ENCODE measurements around the gene GTPBP6. TPM values are rescaled to one million over a fixed set of nuclear protein-coding genes. Genes with fewer than 3 reads are reported as not detected.

Gene GTPBP6
- total RNA-seq, 1 experiment from 2014 or later = 41.6 TPM

- Histone ChIP-seq H3K4me1 (ENCODE audit: control insufficient read depth in 1 of 2, insufficient read depth in 2 of 2, low read length in 2 of 2) (peaks cover 5 to 13% of the 10 kb centered on the region in 2 experiments; a peak in 2 of 4 replicates), H3K4me2 (ENCODE audit: low read length) (no peak overlapping the region), H3K79me2 (ENCODE audit: insufficient read depth, low read length) (no peaks in the 10 kb centered on the region), H3K27ac (ENCODE audit: low read depth, low read length) (no peak overlapping the region), H3K27me3 (ENCODE audit: insufficient read depth, low read length) (no peaks in the 10 kb centered on the region), H3K4me3 (replicated peaks in 1 of 2; ENCODE audit: low read depth in 1 of 2, low read length in 2 of 2) (no peak overlapping the region), H3K36me3 (ENCODE audit: control insufficient read depth in 1 of 2, insufficient read depth in 2 of 2, low read length in 2 of 2) (no peaks in the 10 kb centered on the region), H4K20me1 (ENCODE audit: insufficient read depth) (no peaks in the 10 kb centered on the region), H3K9ac (ENCODE audit: low read length) (no peak overlapping the region), H3K9me2 (ENCODE audit: insufficient read depth) (no peaks in the 10 kb centered on the region), H3K9me3 (ENCODE audit: control insufficient read depth in 1 of 2, insufficient read depth in 1 of 2, low read depth in 1 of 2, low read length in 2 of 2) (no peaks in the 10 kb centered on the region), H2AFZ (ENCODE audit: low read depth, low read length, poor library complexity, severe bottlenecking) (no peak overlapping the region)
- ChIA-PET CTCF (no interaction called here), POLR2A (no interaction called here), RAD21 (ENCODE audit: low non-redundant PET in 1 of 2, low total read pairs in 2 of 2, uncharacterized antibody in 2 of 2, unreplicated experiment in 2 of 2) (no interaction called here)
- ATAC-seq (no peak), DNase-seq (ENCODE audit: low read depth, low spot score) (no peak)
- TF ChIP-seq YY1 (IDR thresholded peaks at IDR 0.05; ENCODE audit: extremely low read depth, insufficient replicate concordance, low read depth, low read length) = no peak
- TF ChIP-seq SP1 (IDR thresholded peaks at IDR 0.05; ENCODE audit: low read depth) = no peak
- TF ChIP-seq POLR2A (IDR thresholded peaks at IDR 0.05; ENCODE audit: borderline replicate concordance, extremely low read depth, insufficient read depth, insufficient read length) = no peak
- no peak for TF ChIP-seq EGR1 (IDR thresholded peaks at IDR 0.05; ENCODE audit: low read depth)
- no peak for TF ChIP-seq ZNF274 (IDR thresholded peaks at IDR 0.05; ENCODE audit: low read depth, low read length)
- no peak for TF ChIP-seq CEBPB (IDR thresholded peaks at IDR 0.05; ENCODE audit: low read depth)
- TF ChIP-seq JUND (IDR thresholded peaks at IDR 0.05) = no peak
- no peak for TF ChIP-seq SRF (IDR thresholded peaks at IDR 0.05; ENCODE audit: low read depth)
- no peak for TF ChIP-seq FOSL1 (IDR thresholded peaks at IDR 0.05; ENCODE audit: low read depth)
- TF ChIP-seq POLR2AphosphoS5 (IDR thresholded peaks at IDR 0.05; ENCODE audit: low read depth, low read length) = no peak
- TF ChIP-seq ZBTB33 (IDR thresholded peaks at IDR 0.05; ENCODE audit: extremely low read depth, insufficient replicate concordance, low read length) = no peak
- TF ChIP-seq SIN3A (IDR thresholded peaks at IDR 0.05; ENCODE audit: low read depth) = no peak
- TF ChIP-seq REST (IDR thresholded peaks at IDR 0.05; ENCODE audit: low read depth) = no peak
- TF ChIP-seq TCF7L2 (IDR thresholded peaks at IDR 0.05; ENCODE audit: borderline replicate concordance, extremely low read depth, insufficient read depth, insufficient read length) = no peak
- TF ChIP-seq EZH2 (IDR thresholded peaks at IDR 0.05) = no peak
- no peak for TF ChIP-seq ELF1 (IDR thresholded peaks at IDR 0.05; ENCODE audit: borderline replicate concordance, low read depth)
- TF ChIP-seq MAX (IDR thresholded peaks at IDR 0.05) = no peak
- no peak for TF ChIP-seq CBX3 (IDR thresholded peaks at IDR 0.05; ENCODE audit: low read depth)
- no peak for TF ChIP-seq RAD21 (IDR thresholded peaks at IDR 0.05; ENCODE audit: low read depth)
- intact Hi-C loops (cut with micrococcal nuclease) = no loop called here
- BruUV-seq (replicated peaks) = no TSS peak
Measured at GRCh38 chrX:334331-334891, 15.8 kb upstream of the GTPBP6 start.

All from HCT116 (cell line).